ENCODE results near the gene ZNF787. TPM values are rescaled to one million over a fixed set of nuclear protein-coding genes. Genes with fewer than 3 reads are reported as not detected.

ZNF787 gene
- 13.6 and 17.5 TPM in 2 replicates for total RNA-seq

DNA sequence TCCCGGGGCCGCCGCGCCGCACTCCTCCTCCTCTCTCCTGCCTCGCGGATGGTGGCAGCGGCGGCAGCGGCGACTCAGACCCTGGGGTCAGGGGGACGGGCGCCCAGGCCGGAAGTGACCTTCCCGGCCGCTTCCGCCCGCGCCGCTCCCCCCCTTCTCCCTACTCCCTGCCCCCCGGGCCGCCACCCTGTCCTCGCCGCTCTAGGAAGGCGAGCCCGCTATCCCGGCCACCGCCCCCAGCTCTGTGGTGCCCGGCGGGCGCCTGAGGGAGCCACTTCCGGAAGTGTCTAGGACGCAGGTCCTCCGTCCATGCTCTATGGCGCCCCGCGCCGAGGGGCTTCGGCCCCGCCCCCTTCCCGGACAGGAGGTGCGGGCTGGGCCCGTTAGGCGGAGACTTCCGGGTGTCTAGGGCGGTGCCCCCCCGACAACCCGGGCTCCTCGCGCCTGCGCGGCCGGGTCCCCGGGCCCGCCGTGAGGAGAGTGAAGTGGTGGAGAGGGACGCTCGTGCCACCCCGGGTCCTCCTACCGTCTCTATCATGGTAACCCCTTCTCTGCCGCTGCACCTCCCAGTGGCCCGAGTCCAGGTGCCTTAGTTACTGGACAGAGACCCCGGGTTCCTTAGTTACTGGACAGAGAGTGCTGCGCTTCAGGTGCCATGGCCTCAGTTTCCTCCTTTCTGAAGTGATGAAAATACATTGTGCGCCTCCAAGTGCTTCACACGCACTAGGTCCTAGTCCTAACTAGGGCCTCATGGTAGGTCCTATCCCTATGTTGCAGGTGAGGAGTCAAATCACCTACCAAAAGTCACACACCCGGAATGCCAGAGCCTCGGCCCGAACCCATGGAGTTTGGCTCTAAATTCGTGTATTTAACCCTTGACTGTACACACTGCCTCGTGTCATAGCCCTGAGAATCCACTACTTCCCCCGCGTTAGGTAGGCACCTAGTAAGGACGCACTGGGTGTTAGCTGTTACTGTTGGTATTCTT is at the start of gene ZNF787:
ZNF787 (minus strand) TSS at position 116 of the 988 bp plus-strand sequence. CDS start 18,078 bp downstream, outside the sequence.

DNA sequence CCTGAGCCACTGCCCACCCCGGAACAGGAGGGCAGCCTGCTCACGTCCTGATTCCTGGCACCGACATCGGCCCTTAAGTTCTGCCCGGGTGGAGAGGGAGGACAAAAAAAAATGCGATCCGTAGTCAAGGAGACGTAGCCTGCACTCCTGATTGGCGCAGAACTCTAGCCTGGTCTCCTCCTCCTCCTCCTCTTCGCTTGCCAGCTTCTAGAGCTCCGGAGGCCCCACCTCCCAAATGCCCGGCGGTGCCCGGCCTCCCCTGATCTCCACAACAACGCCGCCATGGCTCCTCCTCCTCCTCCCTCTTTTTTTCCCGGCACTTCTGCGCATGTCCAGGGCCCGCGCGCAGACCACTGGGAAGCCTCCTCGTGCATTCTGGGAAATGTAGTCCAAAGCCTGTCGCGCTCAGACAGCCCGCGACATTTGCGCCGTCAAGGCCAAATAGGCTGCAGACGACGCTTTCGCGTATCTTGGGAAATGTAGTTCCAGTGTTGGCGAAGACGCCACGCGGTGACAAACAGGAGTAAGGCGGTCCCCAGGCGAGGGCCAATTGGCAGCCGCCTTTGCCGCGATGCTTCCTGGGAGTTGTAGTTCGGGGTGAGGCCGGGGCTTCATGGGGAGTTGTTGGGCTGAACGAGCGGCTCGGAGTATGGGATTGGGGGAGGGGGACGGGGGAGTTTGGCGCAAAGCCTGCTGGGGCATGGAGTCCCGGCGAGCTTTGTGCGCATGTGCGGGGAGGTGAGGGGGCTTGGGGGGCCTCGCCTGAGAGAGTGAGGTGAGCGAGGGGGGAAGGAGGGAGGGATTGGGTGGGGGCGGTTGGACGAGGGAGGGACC is 19.7 kb upstream of the ZNF787 start, which contains the start of gene ZNF444:
ZNF444 (plus strand) TSS at position 705 of the 834 bp plus-strand sequence. CDS start 5,625 bp downstream, outside the sequence.

Other genes with a start within 250 kb of the ZNF787 start
- gene NLRP13, start 189.0 kb downstream of the ZNF787 start, total RNA-seq, result not detected in 2 replicates
- gene NLRP8, start 173.5 kb downstream of the ZNF787 start, total RNA-seq, result not detected in 2 replicates
- gene NLRP5, start 134.5 kb downstream of the ZNF787 start, total RNA-seq, result not detected in 2 replicates
- 14.0 and 16.8 TPM in 2 replicates for gene ZNF444, start 20.0 kb upstream of the ZNF787 start, total RNA-seq
- not detected in 2 replicates for gene GALP, start 54.7 kb upstream of the ZNF787 start, total RNA-seq
- gene ZSCAN5B, start 76.5 kb upstream of the ZNF787 start, total RNA-seq, result 0.17 TPM in 1 of 2 replicates, not detected in the other
- not detected in 2 replicates for gene ZSCAN5C, start 81.0 kb upstream of the ZNF787 start, total RNA-seq
- not detected in 2 replicates for gene EDDM13, start 151.5 kb upstream of the ZNF787 start, total RNA-seq
- 1.8 and 3.0 TPM in 2 replicates for gene ZSCAN5A, start 193.5 kb upstream of the ZNF787 start, total RNA-seq

Data from bronchus fibroblast of lung (primary cell).